OCI-LY1 (cell line): Measurements from ENCODE around the gene MED28.

Experiments
- EZH2 ChIP-seq: fragments of 200-600 bp; sonication (generic), shearing (Covaris generic); IDR thresholded peaks from 2 replicates; pipeline ENCODE4 v1.8.0; 2017; ENCODE audit warnings: borderline replicate concordance, mixed run types, mild to moderate bottlenecking, antibody characterized with exemption, low read length, moderate library complexity, mixed read lengths
- TF ChIP-seq, protein P1 (sequence below): fragments of 200-600 bp; sonication (generic), shearing (Covaris generic); IDR thresholded peaks from 2 replicates; pipeline ENCODE4 v1.5.1; 2017; ENCODE audit warnings: mild to moderate bottlenecking, antibody characterized with exemption, low read length, moderate library complexity, mixed read lengths

DNA sequence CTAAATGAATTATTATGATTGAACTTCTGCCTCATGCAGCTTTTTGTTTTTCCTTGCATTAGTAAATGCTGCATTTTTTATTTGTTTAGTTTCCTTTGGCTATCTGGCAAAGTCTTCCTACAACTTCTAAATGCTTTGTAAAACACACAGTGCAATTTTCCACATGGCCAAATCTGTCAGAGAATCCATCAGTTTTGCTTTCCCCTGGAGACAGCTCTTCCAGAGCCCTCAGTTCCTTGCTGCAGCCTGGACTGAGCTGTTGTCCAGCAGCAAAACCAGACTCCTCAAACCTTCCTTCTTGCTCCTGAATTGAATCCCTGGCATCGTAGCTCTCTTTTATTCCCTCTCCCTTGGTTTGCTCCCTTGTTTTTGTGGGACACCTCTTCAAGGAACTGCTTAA lies 42.6 kb downstream of the MED28 start:
- TF ChIP-seq, protein P1, sequence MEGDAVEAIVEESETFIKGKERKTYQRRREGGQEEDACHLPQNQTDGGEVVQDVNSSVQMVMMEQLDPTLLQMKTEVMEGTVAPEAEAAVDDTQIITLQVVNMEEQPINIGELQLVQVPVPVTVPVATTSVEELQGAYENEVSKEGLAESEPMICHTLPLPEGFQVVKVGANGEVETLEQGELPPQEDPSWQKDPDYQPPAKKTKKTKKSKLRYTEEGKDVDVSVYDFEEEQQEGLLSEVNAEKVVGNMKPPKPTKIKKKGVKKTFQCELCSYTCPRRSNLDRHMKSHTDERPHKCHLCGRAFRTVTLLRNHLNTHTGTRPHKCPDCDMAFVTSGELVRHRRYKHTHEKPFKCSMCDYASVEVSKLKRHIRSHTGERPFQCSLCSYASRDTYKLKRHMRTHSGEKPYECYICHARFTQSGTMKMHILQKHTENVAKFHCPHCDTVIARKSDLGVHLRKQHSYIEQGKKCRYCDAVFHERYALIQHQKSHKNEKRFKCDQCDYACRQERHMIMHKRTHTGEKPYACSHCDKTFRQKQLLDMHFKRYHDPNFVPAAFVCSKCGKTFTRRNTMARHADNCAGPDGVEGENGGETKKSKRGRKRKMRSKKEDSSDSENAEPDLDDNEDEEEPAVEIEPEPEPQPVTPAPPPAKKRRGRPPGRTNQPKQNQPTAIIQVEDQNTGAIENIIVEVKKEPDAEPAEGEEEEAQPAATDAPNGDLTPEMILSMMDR, result no peak
- TF ChIP-seq EZH2, result no peak
